ENCODE data around the gene ZNF19. TPM values are rescaled to one million over a fixed set of nuclear protein-coding genes. Genes with fewer than 3 reads are reported as not detected.

Gene ZNF19
- total RNA-seq, 4 donors from 2014 or later: 3.0 to 9.5 (median 5.9) TPM

- ATAC-seq (ENCODE audit: low FRiP score) (no peak), DNase-seq (ENCODE audit: low spot score) (no peak)
- TF ChIP-seq, protein P1, sequence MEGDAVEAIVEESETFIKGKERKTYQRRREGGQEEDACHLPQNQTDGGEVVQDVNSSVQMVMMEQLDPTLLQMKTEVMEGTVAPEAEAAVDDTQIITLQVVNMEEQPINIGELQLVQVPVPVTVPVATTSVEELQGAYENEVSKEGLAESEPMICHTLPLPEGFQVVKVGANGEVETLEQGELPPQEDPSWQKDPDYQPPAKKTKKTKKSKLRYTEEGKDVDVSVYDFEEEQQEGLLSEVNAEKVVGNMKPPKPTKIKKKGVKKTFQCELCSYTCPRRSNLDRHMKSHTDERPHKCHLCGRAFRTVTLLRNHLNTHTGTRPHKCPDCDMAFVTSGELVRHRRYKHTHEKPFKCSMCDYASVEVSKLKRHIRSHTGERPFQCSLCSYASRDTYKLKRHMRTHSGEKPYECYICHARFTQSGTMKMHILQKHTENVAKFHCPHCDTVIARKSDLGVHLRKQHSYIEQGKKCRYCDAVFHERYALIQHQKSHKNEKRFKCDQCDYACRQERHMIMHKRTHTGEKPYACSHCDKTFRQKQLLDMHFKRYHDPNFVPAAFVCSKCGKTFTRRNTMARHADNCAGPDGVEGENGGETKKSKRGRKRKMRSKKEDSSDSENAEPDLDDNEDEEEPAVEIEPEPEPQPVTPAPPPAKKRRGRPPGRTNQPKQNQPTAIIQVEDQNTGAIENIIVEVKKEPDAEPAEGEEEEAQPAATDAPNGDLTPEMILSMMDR (IDR thresholded peaks at IDR 0.05): no peak
These were observed 40.8 kb downstream of the ZNF19 start for GRCh38 chr16:71448274-71448866.

DNA sequence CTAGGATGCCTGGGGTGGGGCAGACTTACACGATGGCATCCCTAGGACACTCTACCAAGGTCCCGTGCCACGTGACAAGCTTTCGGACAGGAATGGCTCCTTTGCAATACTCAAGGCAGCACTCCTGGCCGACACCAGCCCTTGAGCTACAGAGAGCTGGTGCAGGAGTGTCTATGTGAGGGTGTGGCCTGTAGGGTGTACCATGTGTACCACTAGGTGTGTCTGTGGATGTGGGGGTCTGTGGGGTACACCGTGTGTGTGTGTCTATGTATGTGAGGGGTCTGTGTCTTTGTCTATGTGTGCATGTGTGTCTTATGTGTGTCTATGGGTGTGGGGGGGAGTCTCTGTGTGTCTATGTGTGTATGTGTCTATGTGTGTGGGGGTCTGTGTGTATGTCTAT is 45.4 kb downstream of the ZNF19 start:
- DNase-seq (ENCODE audit: low spot score): no peak
- TF ChIP-seq, protein P1 (IDR thresholded peaks at IDR 0.05): no peak
- ATAC-seq (ENCODE audit: low FRiP score): no peak

- no peak for ATAC-seq (ENCODE audit: low FRiP score)
- DNase-seq (ENCODE audit: low spot score): no peak
- TF ChIP-seq, protein P1 (IDR thresholded peaks at IDR 0.05): no peak
These were observed 47.1 kb downstream of the ZNF19 start, which contains the start of gene TLE7 for GRCh38 chr16:71442051-71442440. TSS of gene TLE7 (minus strand) at chr16:71442054. CDS start at chr16:71433324, 8,730 bp downstream.

GRCh38 chr16:71441348-71442050 is 47.6 kb downstream of the ZNF19 start:
- DNase-seq (ENCODE audit: low spot score): no peak
- no peak for ATAC-seq (ENCODE audit: low FRiP score)
- TF ChIP-seq, protein P1 (IDR thresholded peaks at IDR 0.05): no peak

- ATAC-seq (ENCODE audit: low FRiP score) (no peak), DNase-seq (ENCODE audit: low spot score) (no peak)
- TF ChIP-seq, protein P1 (IDR thresholded peaks at IDR 0.05): no peak
These were observed 48.3 kb downstream of the ZNF19 start for GRCh38 chr16:71440669-71441347.

DNA sequence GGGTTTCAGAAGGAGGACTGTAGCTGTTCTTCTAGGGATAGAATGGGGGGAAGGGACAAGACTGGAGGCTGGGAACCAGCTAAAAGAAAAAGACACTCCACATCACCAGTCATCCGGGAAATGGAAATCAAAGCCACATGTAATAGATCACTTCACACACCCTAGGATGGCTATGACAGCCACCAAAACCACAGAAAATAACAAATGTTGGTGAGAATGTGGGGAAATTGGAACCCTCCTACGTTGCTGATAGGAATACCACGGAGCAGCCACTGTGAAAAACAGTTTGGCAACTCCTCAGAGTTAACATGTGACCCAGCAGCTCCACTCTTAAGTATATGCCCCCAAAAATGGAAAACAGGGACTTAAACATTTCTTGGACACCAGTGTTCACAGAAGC is 49.6 kb downstream of the ZNF19 start:
- TF ChIP-seq, protein P1 (IDR thresholded peaks at IDR 0.05): no peak
- DNase-seq (ENCODE audit: low spot score) (no peak), ATAC-seq (ENCODE audit: low FRiP score) (no peak)
